ENCODE measurements around the gene CAVIN1.
"Not testable (repeated sequence)": the region's sequence is repeated elsewhere in the genome, so short reads cannot be mapped to it uniquely, and the experiment has no call there.

CAVIN1 gene

DNA sequence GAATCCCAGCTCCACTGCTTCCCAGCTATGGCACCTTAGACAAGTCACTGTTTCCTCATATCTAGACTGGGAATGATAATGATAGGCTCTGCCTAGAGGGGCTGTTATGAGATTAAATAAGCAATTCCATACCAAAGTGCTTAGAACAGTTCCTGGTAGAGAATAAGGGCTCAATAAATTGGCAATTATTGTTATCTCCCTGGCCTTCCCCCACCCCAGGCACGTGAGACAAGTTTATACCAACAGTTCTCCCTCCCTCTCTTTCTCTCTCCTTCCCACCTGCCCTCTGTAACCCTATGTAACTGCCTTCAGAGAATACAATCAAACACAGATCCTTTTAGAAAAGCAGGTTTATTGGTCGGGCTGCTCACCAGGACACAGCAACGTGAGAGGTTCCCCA, 20.9 kb downstream of the CAVIN1 start:
- DNase-seq, result no peak
- Histone ChIP-seq H3K9me3 (ENCODE audit: insufficient read depth, low read depth, low read length) (peaks cover 1% of the 10 kb centered on the region), H3K4me2 (ENCODE audit: low read length) (no peak overlapping the region), H3K27me3 (ENCODE audit: insufficient read depth, low read length) (no peaks in the 10 kb centered on the region), H3K14ac (ENCODE audit: low read length) (no peak overlapping the region), H2BK120ac (ENCODE audit: insufficient read depth, low read length, poor library complexity) (no peak overlapping the region), H3K4me3 (ENCODE audit: low read depth, low read length) (no peak overlapping the region), H2AFZ (ENCODE audit: insufficient read depth, low read length, poor library complexity) (no peak overlapping the region), H2AK5ac (ENCODE audit: low read length) (no peak overlapping the region), H4K8ac (ENCODE audit: low read depth, low read length) (no peak overlapping the region), H3K4me1 (ENCODE audit: control insufficient read depth in 1 of 2, insufficient read depth in 2 of 2, low read length in 2 of 2) (no peaks in the 10 kb centered on the region), H4K12ac (ENCODE audit: low read depth, low read length) (no peak overlapping the region), H3K9ac (ENCODE audit: low read length) (no peak overlapping the region), H3K23ac (ENCODE audit: low read length) (no peak overlapping the region), H3K4ac (ENCODE audit: low read depth, low read length) (no peak overlapping the region), H3K18ac (ENCODE audit: low read length) (no peak overlapping the region), H3K79me2 (ENCODE audit: control insufficient read depth, insufficient read depth, low read length, poor library complexity) (no peaks in the 10 kb centered on the region), H3K27ac (ENCODE audit: low read depth, low read length) (no peak overlapping the region), H2BK12ac (ENCODE audit: low read length) (no peak overlapping the region), H3K36me3 (ENCODE audit: control insufficient read depth in 1 of 2, insufficient read depth in 2 of 2, low read length in 2 of 2) (peaks cover 15 to 19% of the 10 kb centered on the region in 2 experiments), H3K79me1 (ENCODE audit: low read length) (no peaks in the 10 kb centered on the region), H4K91ac (ENCODE audit: low read depth, low read length) (no peak overlapping the region), H2BK5ac (ENCODE audit: low read depth, low read length, poor library complexity) (no peak overlapping the region)
- no CpG with 5 or more reads among the region's 3 CpGs for WGBS (ENCODE audit: extremely low coverage, insufficient coverage, insufficient read length)

DNA sequence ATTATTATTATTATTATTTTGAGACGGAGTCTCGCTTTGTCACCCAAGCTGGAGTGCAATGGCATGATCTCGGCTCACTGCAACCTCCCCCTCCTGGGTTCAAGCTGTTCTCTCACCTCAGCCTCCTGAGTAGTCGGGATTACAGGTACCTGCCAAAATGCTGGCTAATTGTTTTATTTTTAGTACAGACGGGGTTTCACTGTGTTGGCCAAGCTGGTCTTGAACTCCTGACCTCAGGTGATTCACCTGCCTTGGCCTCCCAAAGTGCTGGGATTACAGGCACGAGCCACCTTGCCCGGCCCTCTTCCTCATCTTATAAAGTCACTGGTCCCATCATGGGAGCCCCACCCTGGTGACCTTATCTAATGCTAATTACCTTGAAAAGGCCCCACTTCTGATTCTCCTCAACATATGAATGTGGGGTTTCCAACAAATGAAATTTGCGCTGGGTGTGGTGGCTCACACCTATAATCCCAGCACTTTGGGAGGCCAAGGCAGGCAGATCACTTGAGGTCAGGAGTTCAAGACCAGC, 22.1 kb downstream of the CAVIN1 start:
- not testable (repeated sequence) for H3K79me2 ChIP-seq (ENCODE audit: control insufficient read depth, insufficient read depth, low read length, poor library complexity); H3K4me1 ChIP-seq (ENCODE audit: control insufficient read depth in 1 of 2, insufficient read depth in 2 of 2, low read length in 2 of 2); H3K27me3 ChIP-seq (ENCODE audit: insufficient read depth, low read length); H3K4ac ChIP-seq (ENCODE audit: low read depth, low read length); H3K14ac ChIP-seq (ENCODE audit: low read length); H3K9ac ChIP-seq (ENCODE audit: low read length); H4K12ac ChIP-seq (ENCODE audit: low read depth, low read length); H3K23ac ChIP-seq (ENCODE audit: low read length); H2BK5ac ChIP-seq (ENCODE audit: low read depth, low read length, poor library complexity); H2BK12ac ChIP-seq (ENCODE audit: low read length); H4K91ac ChIP-seq (ENCODE audit: low read depth, low read length); H2BK120ac ChIP-seq (ENCODE audit: insufficient read depth, low read length, poor library complexity); H2AFZ ChIP-seq (ENCODE audit: insufficient read depth, low read length, poor library complexity); H3K79me1 ChIP-seq (ENCODE audit: low read length); H3K9me3 ChIP-seq (ENCODE audit: insufficient read depth, low read depth, low read length); DNase-seq; H3K4me2 ChIP-seq (ENCODE audit: low read length); H2AK5ac ChIP-seq (ENCODE audit: low read length); H3K4me3 ChIP-seq (ENCODE audit: low read depth, low read length); H3K18ac ChIP-seq (ENCODE audit: low read length); H4K8ac ChIP-seq (ENCODE audit: low read depth, low read length); H3K27ac ChIP-seq (ENCODE audit: low read depth, low read length)
- peaks cover 15 to 19% of the 10 kb centered on the region in 2 experiments for H3K36me3 ChIP-seq (ENCODE audit: control insufficient read depth in 1 of 2, insufficient read depth in 2 of 2, low read length in 2 of 2)
- WGBS (ENCODE audit: extremely low coverage, insufficient coverage, insufficient read length), result no CpG with 5 or more reads among the region's 8 CpGs

DNA sequence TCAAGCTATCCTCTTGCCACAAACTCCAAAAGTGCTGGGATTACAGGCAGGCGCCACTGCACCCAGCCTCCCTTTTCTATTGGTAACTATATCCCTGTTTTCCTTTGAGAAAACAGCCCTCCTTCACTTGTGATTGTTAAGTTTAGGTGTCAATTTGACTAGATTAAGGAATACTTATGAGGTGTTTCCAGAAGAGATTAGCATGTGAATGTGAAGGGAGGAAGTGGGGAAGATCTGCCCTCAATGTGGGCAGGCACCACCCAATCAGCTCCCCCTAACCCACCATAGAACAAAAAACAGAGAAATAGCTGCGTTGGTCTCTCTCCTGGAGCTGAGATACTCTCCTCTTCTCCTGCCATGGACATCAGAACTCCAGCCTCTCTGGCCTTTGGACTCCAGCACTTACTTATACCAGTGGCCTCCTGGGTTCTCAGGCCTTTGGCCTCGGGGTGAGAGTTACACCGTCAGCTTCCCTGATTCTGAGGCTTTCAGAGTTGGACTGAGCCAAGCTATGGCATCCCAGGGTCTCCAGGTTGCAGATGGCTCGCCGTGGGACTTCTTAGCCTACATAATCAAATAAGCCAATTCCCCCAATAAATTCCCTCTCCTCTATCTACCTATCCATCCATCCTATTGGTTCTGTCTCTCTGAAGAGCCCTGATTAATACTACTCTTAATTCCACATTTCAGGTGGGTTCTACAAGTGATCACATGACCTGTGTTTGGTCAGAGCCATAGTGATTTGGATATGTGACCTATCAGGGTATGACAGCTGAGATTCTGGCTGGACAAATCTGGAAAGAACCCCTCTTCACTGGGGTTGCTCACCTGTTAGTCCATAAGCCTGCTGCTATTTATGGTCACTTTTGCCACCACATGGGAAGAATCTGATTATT, 22.9 kb downstream of the CAVIN1 start:
- H3K27ac ChIP-seq (ENCODE audit: low read depth, low read length), result no peak overlapping the region
- H4K12ac ChIP-seq (ENCODE audit: low read depth, low read length), result no peak overlapping the region
- no peaks in the 10 kb centered on the region for H3K79me2 ChIP-seq (ENCODE audit: control insufficient read depth, insufficient read depth, low read length, poor library complexity)
- no peak overlapping the region for H3K23ac ChIP-seq (ENCODE audit: low read length)
- DNase-seq, result no peak
- H3K4me2 ChIP-seq (ENCODE audit: low read length), result no peak overlapping the region
- no peak overlapping the region for H4K91ac ChIP-seq (ENCODE audit: low read depth, low read length)
- H3K36me3 ChIP-seq (ENCODE audit: control insufficient read depth in 1 of 2, insufficient read depth in 2 of 2, low read length in 2 of 2), result peaks cover 14 to 18% of the 10 kb centered on the region in 2 experiments
- H2BK12ac ChIP-seq (ENCODE audit: low read length), result no peak overlapping the region
- no peak overlapping the region for H3K18ac ChIP-seq (ENCODE audit: low read length)
- H3K9ac ChIP-seq (ENCODE audit: low read length), result no peak overlapping the region
- no peak overlapping the region for H3K4me3 ChIP-seq (ENCODE audit: low read depth, low read length)
- no peak overlapping the region for H2BK120ac ChIP-seq (ENCODE audit: insufficient read depth, low read length, poor library complexity)
- no peaks in the 10 kb centered on the region for H3K27me3 ChIP-seq (ENCODE audit: insufficient read depth, low read length)
- no peak overlapping the region for H3K4ac ChIP-seq (ENCODE audit: low read depth, low read length)
- H4K8ac ChIP-seq (ENCODE audit: low read depth, low read length), result no peak overlapping the region
- no peak overlapping the region for H2AK5ac ChIP-seq (ENCODE audit: low read length)
- no peak overlapping the region for H2AFZ ChIP-seq (ENCODE audit: insufficient read depth, low read length, poor library complexity)
- H3K14ac ChIP-seq (ENCODE audit: low read length), result no peak overlapping the region
- no peaks in the 10 kb centered on the region for H3K4me1 ChIP-seq (ENCODE audit: control insufficient read depth in 1 of 2, insufficient read depth in 2 of 2, low read length in 2 of 2)
- no peak overlapping the region for H2BK5ac ChIP-seq (ENCODE audit: low read depth, low read length, poor library complexity)
- H3K79me1 ChIP-seq (ENCODE audit: low read length), result no peaks in the 10 kb centered on the region
- WGBS (ENCODE audit: extremely low coverage, insufficient coverage, insufficient read length), result no CpG with 5 or more reads among the region's 6 CpGs
- peaks cover 1% of the 10 kb centered on the region for H3K9me3 ChIP-seq (ENCODE audit: insufficient read depth, low read depth, low read length)

DNA sequence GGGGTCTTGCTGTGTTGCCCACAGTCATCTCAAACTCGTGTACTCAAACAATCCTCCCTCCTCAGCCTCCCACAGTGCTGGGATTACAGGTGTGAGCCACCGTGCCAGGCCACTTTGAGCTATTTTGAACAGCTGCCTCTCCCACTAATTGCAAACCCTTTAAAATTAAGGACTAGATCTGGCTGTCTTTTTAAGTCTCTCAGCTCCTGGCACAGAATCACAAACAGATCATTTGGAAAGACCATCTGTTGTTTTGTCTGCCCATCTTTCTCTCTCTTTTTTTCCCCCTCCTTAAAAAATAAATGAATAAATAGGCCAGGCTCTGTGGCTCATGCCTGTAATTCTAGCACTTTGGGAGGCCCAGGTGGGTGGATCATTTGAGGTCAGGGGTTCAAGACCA, 23.9 kb downstream of the CAVIN1 start:
- Histone ChIP-seq H3K36me3 (ENCODE audit: control insufficient read depth in 1 of 2, insufficient read depth in 2 of 2, low read length in 2 of 2) (peaks cover 4 to 7% of the 10 kb centered on the region in 2 experiments), H2AK5ac (ENCODE audit: low read length) (no peak overlapping the region), H2BK5ac (ENCODE audit: low read depth, low read length, poor library complexity) (no peak overlapping the region), H2BK12ac (ENCODE audit: low read length) (no peak overlapping the region), H2BK120ac (ENCODE audit: insufficient read depth, low read length, poor library complexity) (no peak overlapping the region), H3K4me3 (ENCODE audit: low read depth, low read length) (no peak overlapping the region), H3K79me1 (ENCODE audit: low read length) (no peaks in the 10 kb centered on the region), H3K4me2 (ENCODE audit: low read length) (no peak overlapping the region), H4K12ac (ENCODE audit: low read depth, low read length) (no peak overlapping the region), H3K14ac (ENCODE audit: low read length) (no peak overlapping the region), H3K23ac (ENCODE audit: low read length) (no peak overlapping the region), H3K27me3 (ENCODE audit: insufficient read depth, low read length) (no peaks in the 10 kb centered on the region), H3K18ac (ENCODE audit: low read length) (no peak overlapping the region), H3K79me2 (ENCODE audit: control insufficient read depth, insufficient read depth, low read length, poor library complexity) (no peaks in the 10 kb centered on the region), H4K8ac (ENCODE audit: low read depth, low read length) (no peak overlapping the region), H4K91ac (ENCODE audit: low read depth, low read length) (no peak overlapping the region), H3K4me1 (ENCODE audit: control insufficient read depth in 1 of 2, insufficient read depth in 2 of 2, low read length in 2 of 2) (no peaks in the 10 kb centered on the region), H3K4ac (ENCODE audit: low read depth, low read length) (no peak overlapping the region), H3K9ac (ENCODE audit: low read length) (no peak overlapping the region), H3K9me3 (ENCODE audit: insufficient read depth, low read depth, low read length) (peaks cover 1% of the 10 kb centered on the region), H2AFZ (ENCODE audit: insufficient read depth, low read length, poor library complexity) (no peak overlapping the region), H3K27ac (ENCODE audit: low read depth, low read length) (no peak overlapping the region)
- no peak for DNase-seq
- WGBS (ENCODE audit: extremely low coverage, insufficient coverage, insufficient read length), result no CpG with 5 or more reads among the region's 2 CpGs

All from trophoblast cell (in vitro differentiated cells and primary cell).